NOMO-1 (cell line): ENCODE results near the gene FCGR3A.
"Not testable (repeated sequence)": the region's sequence is repeated elsewhere in the genome, so short reads cannot be mapped to it uniquely, and the experiment has no call there.

Experiments used
- DNase-seq, 2 experiments: peaks; one replicate each; lab custom pipeline; 2025; ENCODE audit not compliant: unreplicated experiment in 2 of 2; lab: John Stamatoyannopoulos, UW

FCGR3A gene

DNA sequence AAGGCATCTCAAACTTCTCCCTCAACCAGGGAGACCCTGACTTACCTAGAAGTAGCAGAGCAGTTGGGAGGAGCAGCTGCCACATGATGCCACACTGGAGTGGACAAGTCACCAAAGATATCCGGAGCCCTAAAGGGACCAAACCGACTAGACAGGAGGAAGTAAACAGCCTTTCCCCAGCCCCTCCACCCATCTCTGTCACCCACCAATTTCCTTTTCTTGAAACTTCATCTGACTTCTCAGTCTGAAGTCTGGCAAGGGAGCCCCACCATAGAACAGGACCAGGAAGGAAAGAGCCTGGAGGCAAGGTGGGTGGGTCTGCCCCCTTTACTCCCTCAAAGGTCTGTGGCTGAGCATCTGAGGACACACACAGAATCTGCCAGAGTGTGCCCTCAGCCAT, at the start of gene FCGR3A:
TSS of gene FCGR3A (minus strand) at position 167 of the 400 bp plus-strand sequence. CDS start at position 85, 82 bp downstream.
- DNase-seq, result no peak

DNA sequence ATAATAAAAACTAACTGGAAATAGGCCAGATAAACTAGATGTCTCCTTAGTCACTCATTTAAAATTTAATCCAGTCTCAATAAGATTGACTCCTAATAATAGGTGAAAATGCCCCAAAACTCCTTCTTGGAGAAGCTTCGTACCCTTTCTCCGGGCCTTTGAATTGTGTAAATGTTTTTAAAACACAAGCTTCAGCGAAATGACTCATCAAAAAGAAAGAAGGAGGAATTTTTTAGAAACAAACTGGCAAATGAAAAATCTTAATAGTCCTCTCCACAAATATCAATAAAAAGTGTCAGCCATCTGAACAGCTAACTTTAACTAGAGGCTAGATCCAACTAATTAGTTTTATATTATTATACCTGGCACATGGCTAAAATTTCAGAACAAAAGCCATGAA, 47.5 kb upstream of the FCGR3A start:
- DNase-seq, result not testable (repeated sequence)

DNA sequence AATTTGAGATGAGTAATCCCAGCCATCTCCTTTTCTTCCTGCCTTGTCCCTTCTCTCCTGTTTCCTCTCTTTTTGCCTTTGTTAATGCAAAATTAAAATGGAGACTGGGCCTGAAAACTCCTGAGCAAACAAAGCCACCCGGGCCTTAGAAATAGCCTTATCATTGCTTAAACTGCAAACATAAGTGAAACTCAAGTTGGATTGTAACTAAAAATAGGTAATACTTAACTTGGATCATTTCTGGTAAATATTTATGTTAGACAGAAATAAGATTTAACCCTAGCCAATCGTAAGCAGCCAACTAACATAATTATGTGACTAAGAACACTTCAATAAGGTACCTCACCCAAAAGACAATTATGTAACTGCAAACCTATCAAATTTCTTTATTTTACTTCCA, 46.0 kb upstream of the FCGR3A start:
- not testable (repeated sequence) for DNase-seq

DNA sequence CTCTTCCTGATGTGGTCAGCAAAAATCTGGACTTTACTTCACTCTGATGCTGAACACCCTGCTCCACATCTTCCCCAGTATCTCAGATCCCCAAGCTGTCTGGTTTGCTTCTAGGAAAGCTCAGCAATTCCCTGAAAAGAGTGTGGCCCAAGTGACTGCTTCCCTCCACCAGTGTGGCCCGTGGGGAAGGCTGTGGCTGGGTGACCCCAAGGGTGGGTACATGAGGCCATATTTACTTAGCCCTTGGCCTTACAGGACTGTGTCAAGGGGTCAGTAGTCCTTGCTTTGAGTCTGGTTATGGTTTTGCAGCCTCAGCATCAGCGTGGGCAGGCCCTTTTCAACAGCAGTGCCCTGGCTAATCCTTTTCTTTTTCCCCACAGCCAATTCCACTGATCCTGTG, 45.6 kb upstream of the FCGR3A start:
- DNase-seq, result not testable (repeated sequence)

DNA sequence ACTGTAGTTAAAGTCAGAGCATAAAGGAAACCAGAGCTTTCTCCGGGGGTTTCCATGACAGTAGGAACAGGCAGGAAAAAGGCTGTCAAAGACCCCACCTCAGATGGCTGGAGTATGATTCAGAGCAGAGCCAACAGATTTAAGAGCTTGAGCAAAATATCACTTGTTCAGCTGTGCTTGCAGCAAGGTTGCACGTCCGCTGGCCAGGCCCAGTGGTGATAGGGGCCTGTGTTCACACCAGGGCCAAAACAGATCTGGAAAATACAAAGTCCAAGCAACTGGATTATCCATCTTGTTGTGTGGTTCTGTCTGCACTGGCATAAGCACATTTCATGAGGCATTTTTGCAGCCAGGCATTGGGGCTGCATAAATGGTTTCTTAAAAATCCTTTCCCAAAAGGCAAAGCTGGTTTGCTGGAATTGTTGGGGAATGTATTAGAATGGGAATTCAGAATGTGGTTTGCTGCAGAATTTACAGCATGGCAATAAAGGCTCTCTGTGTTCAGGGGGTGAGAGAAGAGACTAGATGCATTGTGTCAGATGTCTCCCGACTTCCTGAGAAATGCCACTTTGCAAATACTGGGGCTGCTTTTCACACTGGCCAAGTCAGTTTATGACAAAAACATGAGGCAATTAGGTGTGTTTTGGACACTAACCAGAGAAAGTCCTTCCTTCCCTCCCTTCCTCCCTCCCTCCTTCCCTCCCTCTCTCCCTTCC, 44.8 kb upstream of the FCGR3A start:
- DNase-seq, result not testable (repeated sequence)

DNA sequence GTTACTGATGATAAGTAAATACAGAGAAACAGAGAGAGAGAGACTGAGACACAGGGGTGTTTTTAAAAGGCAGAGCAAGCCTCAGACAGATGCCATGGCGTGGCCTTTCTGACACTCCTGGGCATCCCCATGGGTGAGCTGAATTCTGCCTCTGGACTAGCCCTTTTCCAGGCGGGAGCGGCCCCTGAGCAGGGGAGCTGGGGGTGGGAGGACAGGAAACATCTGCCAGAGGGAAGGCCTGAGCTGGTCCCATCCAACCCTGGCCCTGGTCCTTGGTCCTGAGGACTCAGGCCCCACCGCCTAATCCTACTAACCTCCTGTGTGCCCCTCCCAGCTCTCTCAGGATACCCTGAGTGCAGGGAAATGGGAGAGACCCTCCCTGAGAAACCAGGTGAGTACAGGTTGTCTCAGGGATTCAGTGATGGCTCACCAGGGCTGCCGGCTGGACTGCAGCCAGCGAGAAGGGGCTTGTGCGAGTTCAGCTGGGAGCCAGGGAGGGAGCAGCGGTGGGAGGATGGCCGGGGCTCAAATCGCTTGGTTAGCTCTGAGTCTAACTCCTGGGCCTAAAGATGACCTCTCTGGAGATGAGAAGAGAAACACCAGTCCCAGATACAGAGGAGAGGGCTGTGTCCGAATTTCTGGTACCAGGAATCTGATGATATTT, 43.6 kb upstream of the FCGR3A start:
- DNase-seq, result not testable (repeated sequence)

DNA sequence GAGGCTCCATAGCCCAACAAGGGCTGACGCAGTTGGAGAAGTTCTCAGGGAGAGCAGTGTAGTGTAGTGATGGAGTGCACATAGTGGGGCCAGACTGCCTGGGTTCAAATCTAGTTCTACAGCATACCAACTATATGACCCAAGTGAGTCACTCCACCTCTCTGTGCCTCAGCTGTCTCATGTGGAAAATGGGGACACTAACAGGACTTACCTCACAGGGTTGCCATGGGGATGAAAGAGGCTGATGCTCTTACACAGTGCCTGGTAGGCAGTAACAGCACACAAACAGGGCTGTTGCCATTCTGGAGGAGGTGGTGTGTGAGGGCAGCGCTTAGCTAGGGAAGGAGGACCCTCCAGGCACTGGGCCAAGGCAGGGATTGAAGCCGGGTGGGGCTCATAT, 43.0 kb upstream of the FCGR3A start:
- not testable (repeated sequence) for DNase-seq

DNA sequence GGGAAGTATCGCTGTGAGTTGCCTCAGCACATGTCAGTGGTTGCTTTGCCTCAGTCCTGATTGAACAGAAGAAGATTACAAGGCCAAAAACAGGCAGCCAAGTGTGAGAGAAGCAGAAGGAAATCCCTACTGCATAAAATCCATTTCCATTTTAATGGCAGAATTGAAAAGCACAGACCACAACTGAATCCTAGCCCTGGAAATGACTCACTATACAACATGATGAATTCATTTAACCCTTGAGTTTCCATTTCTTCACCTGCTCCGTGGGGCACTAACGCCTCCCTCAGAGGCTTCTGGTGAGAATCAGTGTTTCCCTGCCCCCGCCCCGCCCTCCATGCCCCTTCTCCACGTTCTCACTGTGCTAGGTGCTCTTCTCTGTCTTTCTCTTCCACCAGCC, 40.3 kb upstream of the FCGR3A start:
- DNase-seq, result not testable (repeated sequence)

DNA sequence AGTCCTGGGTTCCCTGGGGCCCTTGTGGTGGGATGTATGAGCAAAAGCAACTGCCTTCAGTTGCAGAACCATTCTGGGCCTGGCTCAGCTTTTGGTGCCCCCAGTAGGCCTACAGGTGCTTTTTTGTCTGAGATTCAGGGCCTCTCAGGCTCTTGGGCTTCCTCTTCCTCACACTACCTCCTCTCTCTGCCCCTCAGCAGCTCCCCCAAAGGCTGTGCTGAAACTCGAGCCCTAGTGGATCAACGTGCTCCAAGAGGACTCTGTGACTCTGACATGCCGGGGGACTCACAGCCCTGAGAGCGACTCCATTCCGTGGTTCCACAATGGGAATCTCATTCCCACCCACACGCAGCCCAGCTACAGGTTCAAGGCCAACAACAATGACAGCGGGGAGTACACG, 39.7 kb upstream of the FCGR3A start:
- DNase-seq, result not testable (repeated sequence)

DNA sequence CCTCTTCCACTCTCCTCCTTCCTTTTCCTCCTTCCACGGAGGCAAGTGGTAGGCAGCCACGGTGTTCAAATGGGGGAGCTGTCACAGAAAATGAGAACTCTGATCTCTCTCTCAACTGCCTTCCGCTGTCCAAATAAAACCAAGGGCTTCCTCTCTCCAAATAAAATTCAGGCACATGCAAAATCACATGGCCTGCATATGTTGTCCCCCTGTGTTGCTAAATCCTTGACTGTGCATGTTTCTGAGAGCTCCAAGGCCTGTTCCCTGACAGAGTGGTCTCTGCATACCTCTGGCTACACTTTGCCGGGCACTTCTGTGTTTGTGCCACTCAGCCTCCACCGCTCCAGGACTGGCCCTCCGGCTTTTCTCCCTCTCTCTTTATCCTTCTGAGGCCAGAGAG, 39.0 kb upstream of the FCGR3A start:
- DNase-seq, result not testable (repeated sequence)

DNA sequence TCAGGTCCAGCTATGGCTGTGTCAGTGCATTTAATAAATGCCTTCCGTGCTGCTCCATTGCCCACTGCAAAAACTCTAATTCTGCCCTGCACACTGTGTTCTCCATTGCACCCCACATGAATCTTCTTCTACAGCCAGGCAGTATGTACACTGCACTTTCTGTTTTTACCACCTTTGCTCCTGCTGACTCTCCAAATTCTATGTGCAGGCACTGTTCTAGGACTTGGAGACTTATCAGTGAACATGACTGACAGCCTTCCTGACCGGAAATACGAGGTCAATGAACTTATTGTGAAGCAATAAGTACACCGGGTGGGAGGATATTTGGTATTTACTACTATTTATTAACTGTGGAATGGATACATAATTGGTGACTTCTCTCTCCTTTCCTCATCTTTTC, 33.3 kb upstream of the FCGR3A start:
- not testable (repeated sequence) for DNase-seq

DNA sequence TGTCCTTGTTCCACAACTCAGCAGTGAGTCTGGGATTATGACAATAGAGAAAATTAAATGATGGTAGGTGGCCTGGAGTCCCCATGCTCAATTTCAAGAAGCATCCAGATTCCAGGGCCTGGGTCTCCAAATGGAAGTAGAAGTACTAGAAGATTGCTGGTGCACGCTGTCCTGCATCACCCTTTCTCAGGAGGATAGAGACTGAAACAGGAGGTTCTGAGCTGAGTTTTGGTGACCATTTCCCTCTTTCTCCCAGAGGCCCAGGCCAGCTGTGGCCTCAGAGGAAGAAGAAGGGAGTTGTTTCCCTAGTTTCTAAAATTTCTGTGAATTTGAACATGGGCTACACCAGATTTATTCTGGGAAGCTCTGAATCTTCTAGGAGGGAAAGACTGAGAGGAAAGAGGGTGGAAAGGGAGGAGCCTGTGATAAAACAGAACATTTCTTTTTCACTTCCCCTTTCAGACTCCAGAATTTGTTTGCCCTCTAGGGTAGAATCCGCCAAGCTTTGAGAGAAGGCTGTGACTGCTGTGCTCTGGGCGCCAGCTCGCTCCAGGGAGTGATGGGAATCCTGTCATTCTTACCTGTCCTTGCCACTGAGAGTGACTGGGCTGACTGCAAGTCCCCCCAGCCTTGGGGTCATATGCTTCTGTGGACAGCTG, 31.4 kb upstream of the FCGR3A start:
- not testable (repeated sequence) for DNase-seq

DNA sequence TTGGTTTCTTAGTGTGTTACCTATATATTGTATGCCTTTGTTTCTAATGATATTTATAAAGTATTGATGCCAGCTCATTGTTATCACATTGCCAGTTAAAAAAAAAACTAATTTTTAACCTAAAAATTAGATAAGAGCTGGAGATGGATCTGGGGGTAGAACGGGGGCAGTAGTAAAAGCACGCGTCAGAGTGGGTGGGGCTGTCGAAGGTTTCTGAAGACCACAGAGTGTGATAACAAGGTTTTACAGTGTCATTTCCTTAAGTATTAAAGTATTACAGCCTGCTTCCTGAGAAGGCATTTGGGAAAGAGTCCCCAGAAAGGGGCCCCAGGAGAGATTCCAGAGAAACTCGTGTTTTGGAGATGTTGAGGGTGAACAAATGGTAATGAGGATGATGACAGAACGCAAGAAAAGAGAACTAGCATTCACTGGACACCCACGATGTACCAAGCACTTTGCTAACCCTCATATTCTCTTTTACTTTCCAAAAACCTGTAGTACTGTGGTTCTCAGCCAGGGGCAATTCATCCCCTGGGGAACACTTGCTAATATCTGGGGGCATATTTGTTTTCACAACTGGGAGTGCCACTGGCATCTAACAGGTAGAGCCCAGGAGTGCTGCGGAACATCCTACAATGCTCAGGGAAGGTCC, 30.4 kb upstream of the FCGR3A start:
- not testable (repeated sequence) for DNase-seq

DNA sequence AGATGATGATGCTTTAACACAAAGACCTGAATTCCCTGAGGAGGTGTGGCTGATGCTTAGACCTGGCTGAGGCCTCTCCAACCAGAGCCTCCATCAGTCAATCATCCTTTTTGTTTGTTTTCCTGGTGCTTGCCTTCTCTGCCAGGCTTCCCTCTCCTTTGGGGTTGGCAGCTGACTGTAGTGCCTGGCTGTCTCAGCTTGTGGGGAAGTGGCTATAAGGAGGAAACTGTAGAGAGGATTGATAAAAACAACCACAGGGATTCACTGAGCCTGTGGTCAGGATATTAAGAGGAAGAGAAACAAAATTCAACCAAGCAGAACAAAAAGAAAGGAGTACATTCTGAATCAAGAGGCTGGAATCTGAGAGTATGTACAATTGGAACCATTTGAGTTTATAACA, 27.1 kb upstream of the FCGR3A start:
- not testable (repeated sequence) for DNase-seq

DNA sequence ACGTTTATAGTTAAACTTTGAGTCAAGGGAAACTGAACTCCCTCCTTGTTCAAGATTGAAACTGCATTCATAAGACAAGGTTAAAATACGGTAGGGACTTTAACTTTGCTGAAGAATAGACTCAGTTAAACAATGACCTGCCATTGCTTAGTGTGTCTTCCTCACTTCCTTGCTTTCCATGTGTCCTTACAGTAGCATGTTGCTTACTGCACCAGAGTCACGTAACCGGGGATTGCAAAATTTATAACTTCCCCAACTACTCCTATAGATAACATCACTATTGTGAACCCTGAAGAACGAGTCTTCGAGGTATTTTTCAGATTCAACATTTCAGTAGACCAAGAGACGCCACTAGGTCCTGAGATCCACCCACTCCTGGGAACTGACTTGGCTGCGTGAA, 22.1 kb upstream of the FCGR3A start:
- not testable (repeated sequence) for DNase-seq

DNA sequence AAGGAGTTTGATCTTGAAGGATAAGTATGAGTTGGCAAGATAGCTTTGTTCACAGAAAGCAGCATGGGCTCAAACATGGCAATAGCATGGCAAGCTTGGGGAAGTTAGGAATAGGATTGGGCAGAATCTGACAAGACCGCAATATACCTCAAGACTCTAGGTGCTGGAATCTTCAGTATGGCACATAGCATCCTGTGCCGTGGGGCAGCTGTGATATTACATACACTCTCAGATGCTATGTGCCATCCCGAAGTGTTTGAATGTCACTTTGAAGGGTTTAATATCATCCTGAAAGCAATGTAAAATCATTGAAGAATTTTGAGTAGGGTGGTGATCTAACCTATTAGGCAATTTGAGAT, 17.0 kb upstream of the FCGR3A start:
- not testable (repeated sequence) for DNase-seq

DNA sequence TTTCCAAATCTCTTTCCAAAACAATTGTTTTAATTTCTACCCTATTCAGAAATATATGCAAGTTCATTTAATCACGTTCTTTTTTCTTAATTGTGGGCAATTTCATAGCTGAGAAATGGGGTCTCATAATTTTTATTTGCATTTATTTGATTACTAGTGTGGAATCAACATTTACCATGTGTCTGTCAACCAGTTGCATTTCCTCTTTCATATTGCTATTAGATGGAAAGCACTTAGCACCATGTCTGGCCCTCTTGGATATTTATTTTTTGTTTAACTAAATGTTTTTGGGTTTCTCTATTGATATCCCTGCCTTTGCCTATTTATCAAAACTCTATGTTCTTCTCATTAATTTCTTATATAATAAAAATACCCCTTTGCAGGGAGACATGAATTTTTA, 13.9 kb upstream of the FCGR3A start:
- not testable (repeated sequence) for DNase-seq

DNA sequence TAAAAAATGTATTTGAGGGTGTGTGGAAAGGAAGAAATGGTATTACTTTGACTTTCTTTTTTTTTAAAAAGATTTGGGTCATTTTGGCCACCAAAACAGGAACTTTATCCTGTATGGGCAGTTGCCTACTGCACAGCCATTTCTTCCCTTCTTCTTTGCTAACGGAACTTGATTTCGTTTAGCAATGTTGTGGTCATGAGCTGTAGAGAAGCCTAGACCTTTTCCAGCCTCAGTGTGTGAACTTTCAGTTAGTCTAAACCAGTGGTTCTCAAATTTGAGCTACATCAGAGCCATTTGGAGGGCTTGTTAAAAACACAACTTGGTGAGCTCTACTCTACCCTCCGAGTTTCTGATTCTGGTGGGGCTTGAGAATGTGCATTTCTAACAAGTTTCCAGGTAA, 12.8 kb upstream of the FCGR3A start:
- DNase-seq, result peak in 1 of 2 experiments; percentile 36

DNA sequence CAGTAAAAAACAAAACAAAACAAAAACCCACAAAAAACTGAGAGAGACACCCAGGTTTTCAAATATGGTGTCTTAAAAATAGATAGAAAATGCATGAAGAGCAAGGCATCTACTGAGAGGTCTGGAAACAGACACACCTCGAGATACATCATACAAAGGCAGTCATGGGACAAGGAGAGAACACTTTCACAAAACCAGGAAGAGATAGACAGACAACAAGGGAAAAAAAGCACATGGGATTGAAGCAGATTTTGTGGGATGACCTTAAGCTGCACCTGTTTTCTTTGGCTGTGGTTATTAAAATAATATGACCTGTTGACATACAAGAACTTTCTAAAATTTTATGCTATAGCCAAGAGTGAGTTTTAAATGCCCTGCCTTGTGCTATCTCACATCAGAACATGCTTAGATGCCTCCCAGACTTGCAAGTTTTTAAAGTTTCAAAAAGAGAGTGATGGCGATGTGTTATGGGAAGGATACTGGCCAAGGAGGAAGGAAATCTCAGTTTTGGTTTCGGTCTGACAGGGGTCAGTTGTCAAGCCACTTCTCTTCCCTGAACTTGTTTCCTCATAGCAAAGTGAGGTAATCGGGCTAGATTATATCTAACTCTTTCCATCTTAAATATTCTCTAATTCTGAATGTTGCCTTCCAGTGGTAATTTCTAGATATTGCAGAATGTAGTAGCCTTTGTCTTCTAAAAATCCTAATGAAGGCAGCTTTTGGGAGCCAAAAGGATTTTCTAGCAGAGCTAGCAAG, 11.5 kb upstream of the FCGR3A start:
- peak; percentile 89 to 95 for DNase-seq
